ENCODE data around the gene KLF8.

KLF8 gene

DNA sequence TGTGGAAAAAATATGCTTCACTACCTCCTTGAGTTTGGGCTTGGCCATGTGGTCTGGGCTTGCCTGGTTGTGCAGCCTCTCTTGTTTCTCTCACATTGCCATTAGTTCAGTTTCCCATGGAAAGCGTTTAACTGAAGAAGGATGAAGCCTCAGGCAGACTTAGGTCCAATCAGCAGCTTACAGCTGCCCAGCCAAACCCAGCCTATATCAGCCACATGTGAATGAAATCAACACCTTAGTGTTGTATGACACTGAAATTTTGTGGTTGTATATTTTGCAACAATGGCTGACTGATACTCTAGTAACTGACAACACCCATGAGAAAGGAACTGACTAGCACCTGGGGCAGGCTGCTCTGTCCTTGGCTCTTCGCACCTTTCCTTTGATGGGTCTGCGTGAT lies 81.2 kb downstream of the KLF8 start:
- DNase-seq = no peak

DNA sequence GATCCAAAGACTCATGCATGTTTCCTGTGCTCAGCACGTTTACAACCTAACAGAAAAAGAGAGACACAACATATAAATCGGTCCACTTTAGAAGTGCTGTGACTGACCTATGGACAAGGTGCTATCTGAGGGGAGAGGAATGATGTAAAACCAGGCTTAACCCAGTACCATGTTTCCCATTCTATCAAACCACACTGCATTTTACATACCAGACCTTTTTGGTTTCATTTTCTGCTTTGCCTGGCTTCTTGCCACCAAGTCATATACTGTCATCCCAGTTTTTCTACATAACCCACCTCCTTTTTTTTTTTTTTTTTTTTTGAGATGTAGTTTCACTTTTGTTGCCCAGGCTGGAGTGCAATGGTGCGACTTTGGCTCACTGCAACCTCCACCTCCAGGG lies 82.2 kb downstream of the KLF8 start:
- DNase-seq = no peak

GRCh38 chrX:56318076-56318475 lies 85.9 kb downstream of the KLF8 start:
- no peak for DNase-seq

DNA sequence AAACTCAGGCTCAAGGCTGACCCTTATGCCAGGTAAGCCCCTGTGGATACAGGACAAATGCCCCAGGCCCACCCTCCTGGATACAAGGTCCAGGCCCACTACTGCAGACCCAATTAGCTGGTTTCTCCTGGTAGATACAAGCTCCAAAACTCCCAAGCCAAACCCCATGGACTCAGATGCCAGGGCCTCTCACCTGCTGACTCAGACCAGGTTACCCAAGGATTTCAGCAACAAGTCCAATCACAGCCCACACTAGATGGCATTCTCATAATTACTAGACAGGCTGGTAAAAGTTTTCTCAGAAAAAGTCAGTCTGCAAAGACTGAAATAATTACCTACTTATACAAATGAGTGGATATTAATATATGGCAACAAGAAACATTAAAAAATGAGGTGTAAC lies 87.0 kb downstream of the KLF8 start:
- no peak for DNase-seq

All from DMS153 (cell line).